ENCODE data around the gene CDC25B.

The CDC25B gene

DNA sequence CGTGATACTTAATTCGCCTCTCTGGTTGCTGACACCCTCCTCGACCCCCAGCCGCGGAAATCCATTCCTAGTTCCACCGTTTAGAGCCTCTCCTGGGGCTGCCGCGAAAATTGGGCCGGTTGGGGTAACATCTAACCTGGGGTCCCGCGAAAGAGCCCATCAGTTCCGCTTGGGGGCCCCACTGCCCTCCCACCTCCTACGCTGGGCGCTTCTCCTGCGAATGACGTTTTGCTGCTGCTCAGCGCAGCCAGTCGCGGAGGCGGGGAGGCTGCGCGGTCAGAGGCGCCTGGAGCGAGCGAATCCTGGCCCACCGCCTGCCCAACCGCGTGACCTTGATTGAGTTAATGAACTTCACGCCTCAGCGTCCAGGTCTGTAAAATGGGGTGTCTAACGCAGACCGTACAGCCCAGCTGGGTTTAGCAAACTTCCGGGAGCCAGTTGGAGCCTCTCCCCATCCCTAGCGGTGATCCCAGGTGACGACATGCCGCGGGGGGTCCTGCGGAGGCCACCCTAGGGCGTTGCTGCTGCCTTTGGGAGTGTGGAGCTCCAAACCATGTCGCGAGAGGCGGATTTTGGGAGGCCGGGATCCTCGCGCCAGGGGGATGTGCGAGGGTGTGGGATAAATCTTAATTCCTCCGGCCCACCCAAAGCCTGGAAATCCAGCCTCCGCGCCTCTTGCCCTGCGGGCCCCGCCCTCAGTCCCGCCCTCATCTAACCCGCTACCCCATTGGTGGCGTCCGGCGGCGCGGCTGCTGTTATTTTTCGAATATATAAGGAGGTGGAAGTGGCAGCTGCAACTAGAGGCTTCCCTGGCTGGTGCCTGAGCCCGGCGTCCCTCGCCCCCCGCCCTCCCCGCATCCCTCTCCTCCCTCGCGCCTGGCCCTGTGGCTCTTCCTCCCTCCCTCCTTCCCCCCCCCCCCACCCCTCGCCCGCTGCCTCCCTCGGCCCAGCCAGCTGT lies at the start of gene CDC25B:
Gene CDC25B (plus strand): TSS at position 800 of the 958 bp plus-strand sequence. CDS start 222 bp downstream, outside the sequence.
- peak; percentile 58 for DNase-seq (ENCODE audit: insufficient read length, low spot score)
- FAIRE-seq, result no peak

DNA sequence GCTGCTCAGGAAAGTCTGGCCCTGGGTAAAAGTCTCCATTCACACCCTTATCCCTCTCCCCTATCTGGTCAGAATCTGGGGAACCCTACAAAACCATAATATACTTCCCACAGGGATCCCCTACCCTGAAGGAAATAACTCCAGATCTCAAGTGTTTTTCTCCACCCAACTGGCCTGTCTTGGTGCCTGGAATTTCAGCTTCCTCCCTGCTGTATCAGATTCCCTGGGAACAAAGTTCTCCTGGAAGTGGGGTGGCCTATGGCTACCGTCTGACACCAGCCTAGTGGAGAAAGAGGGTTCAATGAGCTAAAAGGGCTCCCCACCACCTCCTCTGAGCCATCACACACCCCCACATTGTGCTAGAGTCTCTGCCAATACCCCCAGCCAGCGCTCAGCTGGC lies 48.6 kb upstream of the CDC25B start:
- TF ChIP-seq, protein P1, sequence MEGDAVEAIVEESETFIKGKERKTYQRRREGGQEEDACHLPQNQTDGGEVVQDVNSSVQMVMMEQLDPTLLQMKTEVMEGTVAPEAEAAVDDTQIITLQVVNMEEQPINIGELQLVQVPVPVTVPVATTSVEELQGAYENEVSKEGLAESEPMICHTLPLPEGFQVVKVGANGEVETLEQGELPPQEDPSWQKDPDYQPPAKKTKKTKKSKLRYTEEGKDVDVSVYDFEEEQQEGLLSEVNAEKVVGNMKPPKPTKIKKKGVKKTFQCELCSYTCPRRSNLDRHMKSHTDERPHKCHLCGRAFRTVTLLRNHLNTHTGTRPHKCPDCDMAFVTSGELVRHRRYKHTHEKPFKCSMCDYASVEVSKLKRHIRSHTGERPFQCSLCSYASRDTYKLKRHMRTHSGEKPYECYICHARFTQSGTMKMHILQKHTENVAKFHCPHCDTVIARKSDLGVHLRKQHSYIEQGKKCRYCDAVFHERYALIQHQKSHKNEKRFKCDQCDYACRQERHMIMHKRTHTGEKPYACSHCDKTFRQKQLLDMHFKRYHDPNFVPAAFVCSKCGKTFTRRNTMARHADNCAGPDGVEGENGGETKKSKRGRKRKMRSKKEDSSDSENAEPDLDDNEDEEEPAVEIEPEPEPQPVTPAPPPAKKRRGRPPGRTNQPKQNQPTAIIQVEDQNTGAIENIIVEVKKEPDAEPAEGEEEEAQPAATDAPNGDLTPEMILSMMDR (IDR thresholded peaks at IDR 0.05; ENCODE audit: insufficient read depth, missing control alignments), result no peak
- no peak for FAIRE-seq
- DNase-seq (ENCODE audit: insufficient read length, low spot score), result no peak

More for the DNA sequence above, at the start of gene CDC25B:
- TF ChIP-seq, protein P1 (IDR thresholded peaks at IDR 0.05; ENCODE audit: insufficient read depth, missing control alignments), result no peak

DNA sequence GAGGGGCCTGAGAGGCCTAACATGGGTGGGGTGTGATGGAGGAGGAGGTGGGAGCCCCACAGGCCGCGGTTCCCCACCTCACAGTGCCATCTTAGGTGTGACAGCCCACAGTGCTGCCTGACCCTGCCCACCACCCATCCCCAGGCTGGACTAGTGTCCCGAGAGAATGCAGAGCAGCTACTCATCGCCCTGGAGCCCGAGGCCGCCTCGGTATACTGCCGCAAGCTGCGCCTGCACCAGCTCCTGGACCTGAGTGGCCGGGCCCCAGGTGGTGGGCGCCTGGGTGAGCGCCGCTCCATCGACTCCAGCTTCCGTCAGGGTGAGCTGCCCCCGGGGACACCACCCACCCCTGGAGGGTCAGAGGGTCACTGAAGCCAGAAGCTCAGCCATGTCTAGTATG lies 48.0 kb upstream of the CDC25B start:
- DNase-seq (ENCODE audit: insufficient read length, low spot score) (no peak), FAIRE-seq (no peak)
- TF ChIP-seq, protein P1 (IDR thresholded peaks at IDR 0.05; ENCODE audit: insufficient read depth, missing control alignments), result no peak

DNA sequence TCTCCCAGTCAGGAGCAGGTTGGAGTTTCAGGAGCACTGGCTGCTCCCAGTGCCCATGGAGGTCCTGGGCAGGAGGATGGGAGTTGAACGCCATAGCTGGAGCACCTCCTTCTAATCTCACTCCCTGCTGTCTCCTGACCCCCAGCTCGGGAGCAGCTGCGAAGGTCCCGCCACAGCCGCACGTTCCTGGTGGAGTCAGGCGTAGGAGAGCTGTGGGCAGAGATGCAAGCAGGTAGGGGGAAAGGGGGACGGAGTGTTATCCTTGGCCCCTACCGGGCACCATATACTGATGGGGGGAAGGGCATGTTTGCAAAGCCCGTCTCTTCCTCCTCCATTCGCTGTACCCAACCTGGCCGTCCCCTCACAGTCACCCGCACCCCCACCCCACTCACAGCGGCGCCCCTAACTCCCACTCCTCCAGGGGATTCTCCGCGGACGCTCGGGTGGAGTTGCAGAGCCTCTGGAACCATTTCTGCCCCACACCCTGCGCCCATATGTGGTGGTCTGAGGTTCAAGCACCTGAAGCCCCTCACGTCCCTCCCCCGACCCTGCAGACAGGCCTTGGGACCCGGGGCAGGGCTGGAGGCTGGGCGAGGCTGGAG lies 46.9 kb upstream of the CDC25B start:
- no peak for FAIRE-seq
- TF ChIP-seq, protein P1 (IDR thresholded peaks at IDR 0.05; ENCODE audit: insufficient read depth, missing control alignments), result no peak
- no peak for DNase-seq (ENCODE audit: insufficient read length, low spot score)

DNA sequence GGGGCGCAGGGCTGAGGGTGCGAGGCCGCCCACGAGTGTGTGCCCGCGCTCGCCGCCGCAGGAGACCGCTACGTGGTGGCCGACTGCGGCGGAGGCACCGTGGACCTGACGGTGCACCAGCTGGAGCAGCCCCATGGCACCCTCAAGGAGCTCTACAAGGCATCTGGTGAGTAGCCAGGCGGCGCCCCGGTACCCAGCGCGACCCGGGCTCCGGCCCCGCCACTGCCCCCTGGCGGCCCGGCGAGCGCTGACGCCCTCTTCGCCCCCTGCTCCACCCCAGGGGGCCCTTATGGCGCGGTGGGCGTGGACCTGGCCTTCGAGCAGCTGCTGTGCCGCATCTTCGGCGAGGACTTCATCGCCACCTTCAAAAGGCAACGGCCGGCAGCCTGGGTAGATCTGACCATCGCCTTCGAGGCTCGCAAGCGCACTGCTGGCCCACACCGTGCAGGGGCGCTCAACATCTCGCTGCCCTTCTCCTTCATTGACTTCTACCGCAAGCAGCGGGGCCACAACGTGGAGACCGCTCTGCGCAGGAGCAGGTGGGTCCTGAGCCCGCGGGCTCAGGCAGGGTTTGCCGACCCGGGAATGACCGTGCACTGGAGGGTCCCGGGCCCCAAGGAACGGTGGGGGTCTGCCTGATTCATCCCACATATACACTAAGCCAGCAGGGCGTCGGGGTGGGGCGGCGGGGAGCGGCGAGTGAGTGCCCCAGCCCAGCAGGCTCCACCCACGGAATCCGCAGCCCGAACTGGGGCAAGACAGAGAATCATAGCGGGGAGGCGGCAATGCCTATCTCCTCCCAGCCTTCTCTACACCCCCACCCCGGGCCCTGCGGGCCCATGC lies 46.2 kb upstream of the CDC25B start:
- peak; percentile 53 for DNase-seq (ENCODE audit: insufficient read length, low spot score)
- FAIRE-seq, result no peak
- TF ChIP-seq, protein P1 (IDR thresholded peaks at IDR 0.05; ENCODE audit: insufficient read depth, missing control alignments), result peak; percentile 60

DNA sequence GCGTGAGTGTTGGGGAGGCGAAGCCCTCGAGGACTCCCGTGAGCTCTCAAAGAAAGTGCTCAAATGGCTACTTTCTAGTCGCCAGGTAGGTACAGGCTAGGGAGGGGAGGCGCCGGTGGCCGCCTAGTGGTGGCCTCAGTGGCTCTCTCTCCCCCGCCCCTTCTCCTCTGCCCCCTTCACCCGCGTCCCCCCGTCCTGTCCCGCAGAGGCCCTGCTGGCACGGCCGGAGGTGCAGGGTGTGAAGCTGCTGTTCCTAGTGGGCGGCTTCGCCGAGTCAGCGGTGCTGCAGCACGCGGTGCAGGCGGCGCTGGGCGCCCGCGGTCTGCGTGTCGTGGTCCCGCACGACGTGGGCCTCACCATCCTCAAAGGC lies 44.8 kb upstream of the CDC25B start:
- FAIRE-seq (no peak), DNase-seq (ENCODE audit: insufficient read length, low spot score) (no peak)
- TF ChIP-seq, protein P1 (IDR thresholded peaks at IDR 0.05; ENCODE audit: insufficient read depth, missing control alignments), result no peak
